K562 (cell line): ENCODE data around the gene AKAIN1. TPM values are rescaled to one million over a fixed set of nuclear protein-coding genes. Genes with fewer than 3 reads are reported as not detected.

Experiments used
- BCOR ChIP-seq: fragments of 450-650 bp; IDR thresholded peaks from 2 replicates; pipeline ENCODE4 v1.6.1; 2016
- BRCA1 ChIP-seq, 2 experiments: fragments of 450-650 bp in 1 of 2; sonication (generic) in 1 of 2; formaldehyde crosslinking in 1 of 2; IDR thresholded peaks; 2 replicates each; pipeline versions ENCODE4 v1.5.0 to v1.6.1; 2017 to 2020; ENCODE audit warnings: mild to moderate bottlenecking in 1 of 2, missing genetic modification reagents in 1 of 2
- CBX5 ChIP-seq: IDR thresholded peaks from 2 replicates; pipeline ENCODE4 v1.6.1; 2014; ENCODE audit warnings: low read depth, borderline replicate concordance
- CREBBP ChIP-seq: IDR thresholded peaks from one replicate; pipeline ENCODE4 v1.6.1; 2012; ENCODE audit warnings: low read depth, mild to moderate bottlenecking, control low read depth, inconsistent platforms, low read length
- CXXC5 ChIP-seq: fragments of 250-450 bp; sonication (Bioruptor Pico); IDR thresholded peaks from 2 replicates; pipeline ENCODE4 v1.8.0; 2022; ENCODE audit warnings: inconsistent platforms, mild to moderate bottlenecking, moderate library complexity
- DPF2 ChIP-seq: fragments of 450-650 bp; IDR thresholded peaks from 2 replicates; pipeline ENCODE4 v1.6.1; 2016
- EHMT2 ChIP-seq: fragments of 450-650 bp; IDR thresholded peaks from 2 replicates; pipeline ENCODE4 v1.6.1; 2018; ENCODE audit warnings: antibody characterized with exemption
- ELF2 ChIP-seq: fragments of 250-450 bp; sonication (Bioruptor Pico); IDR thresholded peaks from 2 replicates; pipeline ENCODE4 v1.5.0; 2021; ENCODE audit warnings: mild to moderate bottlenecking
- HSF4 ChIP-seq: fragments of 250-450 bp; sonication (Bioruptor Pico); IDR thresholded peaks from 2 replicates; pipeline ENCODE4 v2.1.2; 2022; ENCODE audit warnings: mild to moderate bottlenecking, moderate library complexity, borderline replicate concordance
- NCOA4 ChIP-seq: fragments of 450-650 bp; IDR thresholded peaks from 2 replicates; pipeline ENCODE4 v1.6.1; 2018; ENCODE audit warnings: mild to moderate bottlenecking; ENCODE audit not compliant: partially characterized antibody
- NRF1 ChIP-seq, 2 experiments: fragments of 450-650 bp; IDR thresholded peaks in 1 of 2; conservative IDR thresholded peaks in 1 of 2; 2 replicates each; pipeline ENCODE4 v1.6.1; 2014; ENCODE audit warnings: mild to moderate bottlenecking in 2 of 2
- OTX1 ChIP-seq: fragments of 450-650 bp; formaldehyde crosslinking; IDR thresholded peaks from 2 replicates; pipeline ENCODE4 v1.4.0; 2022; ENCODE audit warnings: mild to moderate bottlenecking
- SLC30A9 ChIP-seq: fragments of 250-450 bp; sonication (Bioruptor Pico); IDR thresholded peaks from 2 replicates; pipeline ENCODE4 v1.8.0; 2022; ENCODE audit warnings: mild to moderate bottlenecking, moderate library complexity
- SRSF1 ChIP-seq: fragments of 200-400 bp; formaldehyde crosslinking; IDR thresholded peaks from 2 replicates; pipeline ENCODE4 v1.6.1; 2017; ENCODE audit warnings: mild to moderate bottlenecking, low read depth, low read length, moderate library complexity
- TGIF2 ChIP-seq: sonication (generic); formaldehyde crosslinking; IDR thresholded peaks from 2 replicates; pipeline ENCODE4 v1.8.1; 2022; ENCODE audit warnings: mild to moderate bottlenecking, missing genetic modification reagents, moderate library complexity
- ZFX ChIP-seq: sonication (generic); formaldehyde crosslinking; IDR thresholded peaks from 2 replicates; pipeline ENCODE4 v1.8.0; 2022; ENCODE audit warnings: mild to moderate bottlenecking, missing genetic modification reagents, moderate library complexity
- ZNF282 ChIP-seq: sonication (generic); formaldehyde crosslinking; IDR thresholded peaks from 2 replicates; pipeline ENCODE4 v1.8.1; 2023; ENCODE audit warnings: missing genetic modification reagents
- ZNF644 ChIP-seq: fragments of 200-800 bp; sonication (Bioruptor generic); IDR thresholded peaks from 2 replicates; pipeline ENCODE4 v1.6.1; 2016; ENCODE audit warnings: low read depth, missing genetic modification characterization, missing compliant biosample characterization
- polyA plus RNA-seq, 8 experiments: library from polyadenylated mRNA; depleted of rRNA in 4 of 8; stranded (reverse) in 5 of 8; unstranded in 3 of 8; fragments of >200 nt; fragmentation: Nextera tagmentation in 2 of 8; fragmentation: Illumina TruSeq in 1 of 8; extraction: Ambion mirVana in 2 of 8; extraction: Trizol in 1 of 8; gene quantifications; 2 replicates each; pipeline versions ENCODE4 v1.2.1 to v1.2.3, GENCODE V29; 2011 to 2014; ENCODE audit warnings: inconsistent platforms in 1 of 8, missing spikeins in 1 of 8
- total RNA-seq, 7 experiments: library from RNA; depleted of rRNA in 6 of 7; stranded (reverse); fragments of >200 nt in 6 of 7; fragmentation: Illumina TruSeq in 2 of 7; extraction: Trizol in 2 of 7; gene quantifications; 2 replicates each; pipeline versions ENCODE4 v1.2.1 to v1.2.3, GENCODE V29; 2011 to 2021; ENCODE audit warnings: low replicate concordance in 1 of 7
- TF ChIP-seq, protein P1 (sequence below): fragments of 200-800 bp; sonication (Bioruptor generic); IDR thresholded peaks from 2 replicates; pipeline ENCODE4 v1.6.1; 2017; ENCODE audit warnings: missing genetic modification characterization, missing compliant biosample characterization
- TF ChIP-seq, protein P2 (sequence below), 3 experiments: IDR thresholded peaks in 2 of 3; conservative IDR thresholded peaks in 1 of 3; 2 replicates each; pipeline ENCODE4 v1.5.1; 2011 to 2012; ENCODE audit warnings: low read length in 3 of 3, mild to moderate bottlenecking in 3 of 3, control low read depth in 2 of 3, improper control_type of control experiment in 1 of 3, inconsistent platforms in 1 of 3, low read depth in 1 of 3, mixed read lengths in 1 of 3, moderate library complexity in 1 of 3; ENCODE audit not compliant: insufficient read depth in 2 of 3
- TF ChIP-seq, protein P3 (sequence below): fragments of 450-650 bp; IDR thresholded peaks from 2 replicates; pipeline ENCODE4 v1.6.1; 2016; ENCODE audit warnings: borderline replicate concordance
- TF ChIP-seq, protein P4 (sequence below): fragments of 250-450 bp; sonication (Bioruptor Pico); IDR thresholded peaks from 2 replicates; pipeline ENCODE4 v1.8.0; 2021; ENCODE audit warnings: borderline replicate concordance, mild to moderate bottlenecking, moderate library complexity; ENCODE audit not compliant: poor library complexity, severe bottlenecking
- TF ChIP-seq, protein P5 (sequence below): sonication (generic); formaldehyde crosslinking; IDR thresholded peaks from 2 replicates; pipeline ENCODE4 v1.9.0; 2022; ENCODE audit warnings: mild to moderate bottlenecking, missing genetic modification reagents

Gene AKAIN1
- total and polyA plus RNA-seq, 9 of the 15 experiments (the other 6 are each of a cell fraction or from before 2014, with no cell fraction given): not detected

DNA sequence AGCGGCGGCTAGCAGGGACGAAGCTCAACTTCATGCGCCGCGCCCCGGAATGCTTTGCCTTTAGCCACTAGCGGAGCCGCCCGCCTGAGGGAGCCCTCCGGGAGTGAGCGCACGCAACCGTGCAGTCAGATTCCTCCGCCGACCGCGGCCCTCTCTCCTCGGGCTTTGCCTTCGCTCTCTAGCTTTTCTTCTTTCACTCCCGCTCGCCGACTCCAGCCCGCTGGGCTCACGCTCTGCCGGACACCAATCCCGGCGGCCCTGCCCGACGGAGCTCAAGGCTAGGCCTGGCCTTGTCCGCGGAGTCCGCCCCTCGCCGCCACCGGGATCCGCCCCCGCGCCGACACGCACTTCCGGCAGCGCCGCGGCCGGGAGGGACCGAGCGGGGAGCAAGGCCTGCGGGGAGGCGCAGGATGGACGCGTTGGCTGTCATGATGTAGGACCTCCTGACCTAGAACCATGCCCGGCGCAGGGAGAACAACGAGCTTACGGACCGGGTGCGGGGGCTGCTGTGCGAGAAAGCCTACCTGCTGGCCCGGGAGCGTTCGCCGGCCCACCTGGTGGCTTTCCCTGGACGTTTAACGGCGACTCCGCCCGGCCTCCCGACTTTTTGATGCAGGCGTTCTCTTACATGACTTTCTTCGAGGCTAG, 40.8 kb upstream of the AKAIN1 start (continued):
- TF ChIP-seq DPF2: no peak
- TF ChIP-seq NRF1 (conservative IDR thresholded peaks at IDR 0.05 in 1 of 2, IDR thresholded peaks at IDR 0.05 in 1 of 2): peak; percentile 69 to 79
- TF ChIP-seq, protein P1, sequence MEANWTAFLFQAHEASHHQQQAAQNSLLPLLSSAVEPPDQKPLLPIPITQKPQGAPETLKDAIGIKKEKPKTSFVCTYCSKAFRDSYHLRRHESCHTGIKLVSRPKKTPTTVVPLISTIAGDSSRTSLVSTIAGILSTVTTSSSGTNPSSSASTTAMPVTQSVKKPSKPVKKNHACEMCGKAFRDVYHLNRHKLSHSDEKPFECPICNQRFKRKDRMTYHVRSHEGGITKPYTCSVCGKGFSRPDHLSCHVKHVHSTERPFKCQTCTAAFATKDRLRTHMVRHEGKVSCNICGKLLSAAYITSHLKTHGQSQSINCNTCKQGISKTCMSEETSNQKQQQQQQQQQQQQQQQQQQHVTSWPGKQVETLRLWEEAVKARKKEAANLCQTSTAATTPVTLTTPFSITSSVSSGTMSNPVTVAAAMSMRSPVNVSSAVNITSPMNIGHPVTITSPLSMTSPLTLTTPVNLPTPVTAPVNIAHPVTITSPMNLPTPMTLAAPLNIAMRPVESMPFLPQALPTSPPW (CRISPR knock-in tag): peak; percentile 85
- peak; percentile 100 for TF ChIP-seq ZFX (CRISPR knock-in tag)
- TF ChIP-seq CXXC5 (CRISPR knock-in tag): peak; percentile 96
- TF ChIP-seq, protein P2, sequence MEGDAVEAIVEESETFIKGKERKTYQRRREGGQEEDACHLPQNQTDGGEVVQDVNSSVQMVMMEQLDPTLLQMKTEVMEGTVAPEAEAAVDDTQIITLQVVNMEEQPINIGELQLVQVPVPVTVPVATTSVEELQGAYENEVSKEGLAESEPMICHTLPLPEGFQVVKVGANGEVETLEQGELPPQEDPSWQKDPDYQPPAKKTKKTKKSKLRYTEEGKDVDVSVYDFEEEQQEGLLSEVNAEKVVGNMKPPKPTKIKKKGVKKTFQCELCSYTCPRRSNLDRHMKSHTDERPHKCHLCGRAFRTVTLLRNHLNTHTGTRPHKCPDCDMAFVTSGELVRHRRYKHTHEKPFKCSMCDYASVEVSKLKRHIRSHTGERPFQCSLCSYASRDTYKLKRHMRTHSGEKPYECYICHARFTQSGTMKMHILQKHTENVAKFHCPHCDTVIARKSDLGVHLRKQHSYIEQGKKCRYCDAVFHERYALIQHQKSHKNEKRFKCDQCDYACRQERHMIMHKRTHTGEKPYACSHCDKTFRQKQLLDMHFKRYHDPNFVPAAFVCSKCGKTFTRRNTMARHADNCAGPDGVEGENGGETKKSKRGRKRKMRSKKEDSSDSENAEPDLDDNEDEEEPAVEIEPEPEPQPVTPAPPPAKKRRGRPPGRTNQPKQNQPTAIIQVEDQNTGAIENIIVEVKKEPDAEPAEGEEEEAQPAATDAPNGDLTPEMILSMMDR (IDR thresholded peaks at IDR 0.05 in 2 of 3, conservative IDR thresholded peaks at IDR 0.05 in 1 of 3; ENCODE audit: insufficient read depth in 2 of 3, low read depth in 1 of 3, low read length in 3 of 3): peak in 1 of 3 experiments; percentile 26; a peak in 1 of 6 replicates
- peak; percentile 89 for TF ChIP-seq ELF2
- TF ChIP-seq NCOA4: no peak
- no peak for TF ChIP-seq ZNF282 (CRISPR knock-in tag)
- TF ChIP-seq CBX5: 0 out of 2 replicates have a peak, but pooled peaks have one; percentile 10
- TF ChIP-seq, protein P3, sequence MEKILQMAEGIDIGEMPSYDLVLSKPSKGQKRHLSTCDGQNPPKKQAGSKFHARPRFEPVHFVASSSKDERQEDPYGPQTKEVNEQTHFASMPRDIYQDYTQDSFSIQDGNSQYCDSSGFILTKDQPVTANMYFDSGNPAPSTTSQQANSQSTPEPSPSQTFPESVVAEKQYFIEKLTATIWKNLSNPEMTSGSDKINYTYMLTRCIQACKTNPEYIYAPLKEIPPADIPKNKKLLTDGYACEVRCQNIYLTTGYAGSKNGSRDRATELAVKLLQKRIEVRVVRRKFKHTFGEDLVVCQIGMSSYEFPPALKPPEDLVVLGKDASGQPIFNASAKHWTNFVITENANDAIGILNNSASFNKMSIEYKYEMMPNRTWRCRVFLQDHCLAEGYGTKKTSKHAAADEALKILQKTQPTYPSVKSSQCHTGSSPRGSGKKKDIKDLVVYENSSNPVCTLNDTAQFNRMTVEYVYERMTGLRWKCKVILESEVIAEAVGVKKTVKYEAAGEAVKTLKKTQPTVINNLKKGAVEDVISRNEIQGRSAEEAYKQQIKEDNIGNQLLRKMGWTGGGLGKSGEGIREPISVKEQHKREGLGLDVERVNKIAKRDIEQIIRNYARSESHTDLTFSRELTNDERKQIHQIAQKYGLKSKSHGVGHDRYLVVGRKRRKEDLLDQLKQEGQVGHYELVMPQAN: peak; percentile 11
- TF ChIP-seq ZNF644: peak; percentile 51; the same call in 1 of the 2 replicates
- peak; percentile 33; the same call in 1 of the 2 replicates for TF ChIP-seq OTX1 (CRISPR knock-in tag)
- TF ChIP-seq SRSF1: 0 out of 2 replicates have a peak, but pooled peaks have one; percentile 47
- TF ChIP-seq, protein P4, sequence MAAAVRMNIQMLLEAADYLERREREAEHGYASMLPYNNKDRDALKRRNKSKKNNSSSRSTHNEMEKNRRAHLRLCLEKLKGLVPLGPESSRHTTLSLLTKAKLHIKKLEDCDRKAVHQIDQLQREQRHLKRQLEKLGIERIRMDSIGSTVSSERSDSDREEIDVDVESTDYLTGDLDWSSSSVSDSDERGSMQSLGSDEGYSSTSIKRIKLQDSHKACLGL (CRISPR knock-in tag): peak; percentile 4
- no peak for TF ChIP-seq SLC30A9 (CRISPR knock-in tag)
- TF ChIP-seq TGIF2 (CRISPR knock-in tag): no peak
- peak; percentile 87 for TF ChIP-seq EHMT2
- peak; percentile 79 for TF ChIP-seq BCOR
- TF ChIP-seq, protein P5, sequence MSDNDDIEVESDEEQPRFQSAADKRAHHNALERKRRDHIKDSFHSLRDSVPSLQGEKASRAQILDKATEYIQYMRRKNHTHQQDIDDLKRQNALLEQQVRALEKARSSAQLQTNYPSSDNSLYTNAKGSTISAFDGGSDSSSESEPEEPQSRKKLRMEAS (CRISPR knock-in tag): peak; percentile 51
- TF ChIP-seq BRCA1 (IDR thresholded peaks at IDR 0.05): no peak
- TF ChIP-seq BRCA1 (CRISPR knock-in tag; IDR thresholded peaks at IDR 0.05): no peak
- no peak for TF ChIP-seq HSF4 (CRISPR knock-in tag)
- TF ChIP-seq CREBBP: no peak
